BJ (cell line): ENCODE results near the gene ERN2. TPM values are rescaled to one million over a fixed set of nuclear protein-coding genes. Genes with fewer than 3 reads are reported as not detected.

Experiments used
- CTCF ChIA-PET: fragments of 350-600 bp; formaldehyde crosslinking; extraction: SDS; loops from one replicate; lab custom pipeline; 2021; ENCODE audit warnings: antibody characterized with exemption, inconsistent platforms; lab: Yijun Ruan, JAX
- POLR2A ChIA-PET: fragments of 300-600 bp; sonication (Branson Sonifier 250); formaldehyde crosslinking; extraction: SDS; loops from one replicate; lab custom pipeline; 2021; ENCODE audit warnings: antibody characterized with exemption; lab: Charles Lee
- DNase-seq: peaks from one replicate; pipeline ENCODE4 v3.0.0-alpha.2; 2011; ENCODE audit warnings: low read depth
- H3K27me3 ChIP-seq: 2 replicates; pipeline ENCODE4 v1.6.0; 2011; ENCODE audit warnings: low read length; ENCODE audit not compliant: control insufficient read depth, insufficient read depth
- H3K36me3 ChIP-seq: 2 replicates; pipeline ENCODE4 v1.5.1; 2011; ENCODE audit warnings: low read length; ENCODE audit not compliant: control insufficient read depth, insufficient read depth
- H3K4me3 ChIP-seq: 2 replicates; pipeline ENCODE4 v1.5.1; 2011; ENCODE audit warnings: low read depth, mild to moderate bottlenecking, control low read depth, low read length
- polyA plus RNA-seq: library from polyadenylated mRNA; depleted of rRNA; stranded (reverse); fragments of >200 nt; gene quantifications from 2 replicates; pipeline ENCODE4 v1.2.3, GENCODE V29; 2011
- TF ChIP-seq, protein P1 (sequence below): IDR thresholded peaks from 2 replicates; pipeline ENCODE4 v1.5.1; 2011; ENCODE audit warnings: low read depth, mild to moderate bottlenecking, control low read depth, inconsistent platforms, low read length, moderate library complexity; ENCODE audit not compliant: insufficient read depth

Gene ERN2
- polyA plus RNA-seq, 1 experiment: 0.23 TPM

DNA sequence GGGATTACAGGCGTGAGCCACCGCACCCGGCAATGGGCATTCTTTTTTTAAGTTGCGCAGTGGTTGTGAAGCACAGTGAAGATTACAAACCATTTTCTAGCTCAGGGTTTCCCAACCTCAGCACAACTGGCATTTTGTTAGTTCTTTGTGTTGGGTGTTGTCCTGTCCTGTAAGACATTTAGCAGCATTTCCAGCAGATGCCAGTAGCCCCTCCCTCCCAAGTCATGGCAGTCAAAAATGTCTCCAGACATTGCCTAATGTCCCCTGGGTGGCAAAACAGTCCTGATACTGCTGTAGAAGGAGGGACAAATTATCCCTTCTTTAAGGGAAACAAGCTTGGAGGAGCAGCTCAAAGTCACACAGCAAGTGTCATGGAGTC lies 18.8 kb downstream of the ERN2 start:
- Histone ChIP-seq H3K27me3 (no peaks in the 10 kb centered on the region), H3K36me3 (peaks cover 15% of the 10 kb centered on the region), H3K4me3 (no peak overlapping the region)
- TF ChIP-seq, protein P1, sequence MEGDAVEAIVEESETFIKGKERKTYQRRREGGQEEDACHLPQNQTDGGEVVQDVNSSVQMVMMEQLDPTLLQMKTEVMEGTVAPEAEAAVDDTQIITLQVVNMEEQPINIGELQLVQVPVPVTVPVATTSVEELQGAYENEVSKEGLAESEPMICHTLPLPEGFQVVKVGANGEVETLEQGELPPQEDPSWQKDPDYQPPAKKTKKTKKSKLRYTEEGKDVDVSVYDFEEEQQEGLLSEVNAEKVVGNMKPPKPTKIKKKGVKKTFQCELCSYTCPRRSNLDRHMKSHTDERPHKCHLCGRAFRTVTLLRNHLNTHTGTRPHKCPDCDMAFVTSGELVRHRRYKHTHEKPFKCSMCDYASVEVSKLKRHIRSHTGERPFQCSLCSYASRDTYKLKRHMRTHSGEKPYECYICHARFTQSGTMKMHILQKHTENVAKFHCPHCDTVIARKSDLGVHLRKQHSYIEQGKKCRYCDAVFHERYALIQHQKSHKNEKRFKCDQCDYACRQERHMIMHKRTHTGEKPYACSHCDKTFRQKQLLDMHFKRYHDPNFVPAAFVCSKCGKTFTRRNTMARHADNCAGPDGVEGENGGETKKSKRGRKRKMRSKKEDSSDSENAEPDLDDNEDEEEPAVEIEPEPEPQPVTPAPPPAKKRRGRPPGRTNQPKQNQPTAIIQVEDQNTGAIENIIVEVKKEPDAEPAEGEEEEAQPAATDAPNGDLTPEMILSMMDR: no peak
- CTCF ChIA-PET: interaction anchor here (0.5 to 1.7 kb wide), 5 partner anchors 8 to 33 kb away, joined by 3 to 7 read pairs (median 4); partner anchors contain the start of gene PLK1
- POLR2A ChIA-PET: no interaction called here
- DNase-seq: no peak

DNA sequence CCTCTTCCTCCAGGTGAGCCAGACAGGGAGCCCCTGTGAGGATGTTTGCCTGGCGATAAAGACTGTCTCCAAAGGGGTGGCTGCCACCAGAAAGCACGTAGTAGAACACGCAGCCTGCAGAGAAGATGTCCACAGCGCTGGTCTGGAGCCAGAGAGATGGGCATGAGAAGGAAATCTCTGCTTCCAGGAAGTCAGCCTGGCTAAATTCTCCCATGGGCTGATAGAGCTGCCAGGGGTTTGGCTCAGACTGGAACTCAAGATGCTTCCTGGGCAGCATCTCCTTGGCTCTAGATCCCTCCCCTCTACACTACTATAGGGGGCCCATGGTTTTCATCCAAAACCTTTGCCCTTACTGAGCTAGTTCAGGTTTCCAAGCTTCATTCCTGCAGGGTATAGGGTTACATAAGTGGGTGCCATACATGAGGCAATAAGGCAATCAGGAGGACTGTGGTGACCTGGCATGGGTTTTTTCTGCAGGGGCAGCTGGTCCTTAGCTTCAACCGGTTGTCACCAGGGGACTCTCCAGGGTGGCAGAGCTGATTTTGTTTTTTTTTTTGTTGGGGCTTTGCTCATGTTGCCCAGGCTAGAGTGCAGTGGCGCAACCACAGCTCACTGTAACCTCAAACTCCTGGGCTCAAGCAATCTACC lies 20.7 kb downstream of the ERN2 start:
- Histone ChIP-seq H3K36me3 (peaks cover 25% of the 10 kb centered on the region), H3K4me3 (no peak overlapping the region), H3K27me3 (no peaks in the 10 kb centered on the region)
- DNase-seq: no peak
- CTCF ChIA-PET: interaction anchor here (1.2 kb wide), 1 partner anchor 10 kb away, joined by 3 read pairs; no protein-coding TSS in a partner anchor
- TF ChIP-seq, protein P1: no peak
- POLR2A ChIA-PET: no interaction called here

DNA sequence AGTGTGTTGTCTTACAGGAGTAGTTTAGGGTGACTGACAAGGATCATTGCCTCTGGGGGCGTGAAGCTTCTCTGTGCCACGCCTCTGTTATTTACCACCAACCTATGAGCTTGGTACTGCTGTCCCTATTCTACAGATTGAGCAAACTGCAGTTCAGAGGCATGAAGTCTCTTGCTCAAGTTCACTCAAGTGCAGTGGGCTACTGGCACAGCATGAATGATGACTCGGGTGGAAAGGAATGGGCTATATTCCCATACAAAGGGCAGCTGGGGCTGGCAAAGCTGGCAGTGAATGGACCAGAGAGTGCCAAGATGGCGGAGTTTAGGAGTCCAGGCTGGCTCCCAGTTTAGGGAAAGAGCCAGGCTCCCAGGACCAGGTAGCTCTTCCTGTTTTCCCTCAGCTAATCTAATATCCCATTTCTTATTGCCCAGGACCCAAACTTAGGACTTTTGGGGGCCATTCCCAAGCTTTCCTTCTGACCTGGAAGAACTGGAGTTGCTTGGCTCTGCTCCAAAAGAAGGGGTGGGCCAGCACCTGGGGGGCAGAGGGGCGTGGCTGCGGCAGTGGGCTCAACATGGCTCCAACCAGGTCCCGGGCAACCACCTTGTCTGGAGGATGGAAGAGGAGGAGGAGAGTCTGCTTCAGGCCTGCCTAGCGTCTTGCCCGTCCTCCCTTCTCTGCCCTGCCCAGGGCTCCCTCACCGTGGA lies 21.4 kb downstream of the ERN2 start:
- CTCF ChIA-PET: interaction anchor here (0.7 kb wide), 1 partner anchor 13 kb away, joined by 4 read pairs; no protein-coding TSS in a partner anchor
- TF ChIP-seq, protein P1: no peak
- no peaks in the 10 kb centered on the region for H3K27me3 ChIP-seq
- peaks cover 25% of the 10 kb centered on the region for H3K36me3 ChIP-seq
- POLR2A ChIA-PET: no interaction called here
- H3K4me3 ChIP-seq: no peak overlapping the region
- DNase-seq: no peak

DNA sequence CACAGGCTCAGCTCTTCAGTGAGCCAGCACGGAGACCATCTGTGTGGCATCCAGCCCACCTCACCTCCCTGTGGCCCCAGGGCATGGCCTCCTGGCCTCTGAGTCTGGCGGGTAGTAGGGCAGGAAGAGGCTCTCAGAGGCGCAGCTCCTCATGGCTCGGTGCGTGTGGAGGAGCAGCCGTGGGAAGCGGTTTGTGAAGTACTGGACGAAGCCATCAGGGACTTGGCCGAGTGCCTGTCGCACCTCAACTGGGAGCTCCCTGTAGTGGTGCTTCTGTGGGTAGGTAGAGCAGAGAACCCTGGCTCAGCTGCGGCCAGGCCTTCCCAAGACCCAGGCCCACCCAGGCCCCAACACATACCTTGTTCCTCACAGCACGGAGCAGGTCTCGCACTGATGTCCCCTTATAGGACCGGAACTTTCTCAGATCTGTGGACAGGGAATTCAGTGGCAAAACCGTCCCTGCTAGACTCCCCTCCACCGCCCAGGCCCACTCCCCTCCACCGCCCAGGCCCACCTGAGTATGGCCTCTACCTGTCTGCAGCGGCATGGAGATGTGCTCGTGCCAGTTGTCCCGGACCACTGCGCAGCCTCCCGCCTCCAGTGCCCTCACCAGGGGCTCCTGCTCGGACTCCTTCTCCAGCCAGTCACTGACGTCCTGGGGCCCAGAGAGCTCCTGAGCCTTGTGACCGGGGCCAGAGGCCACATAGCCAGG lies 22.1 kb downstream of the ERN2 start:
- ChIA-PET POLR2A (no interaction called here), CTCF (interaction anchor here (0.7 kb wide), 1 partner anchor 13 kb away, joined by 4 read pairs; no protein-coding TSS in a partner anchor)
- TF ChIP-seq, protein P1: no peak
- no peaks in the 10 kb centered on the region for H3K27me3 ChIP-seq
- no peak for DNase-seq
- no peak overlapping the region for H3K4me3 ChIP-seq
- peaks cover 25% of the 10 kb centered on the region for H3K36me3 ChIP-seq
